Stimulated activated CD4-positive, alpha-beta T cell treated with anti-CD3 and anti-CD28 coated beads, TNF-alpha, amount 100 ng/mL, for 4 hours (primary cell): ENCODE results near the gene ART4.

Source experiments
- DNase-seq, 3 experiments: peaks; one replicate each; pipeline ENCODE4 v3.0.0-alpha.2; 2020; ENCODE audit warnings: low read depth in 3 of 3

ART4 gene

DNA sequence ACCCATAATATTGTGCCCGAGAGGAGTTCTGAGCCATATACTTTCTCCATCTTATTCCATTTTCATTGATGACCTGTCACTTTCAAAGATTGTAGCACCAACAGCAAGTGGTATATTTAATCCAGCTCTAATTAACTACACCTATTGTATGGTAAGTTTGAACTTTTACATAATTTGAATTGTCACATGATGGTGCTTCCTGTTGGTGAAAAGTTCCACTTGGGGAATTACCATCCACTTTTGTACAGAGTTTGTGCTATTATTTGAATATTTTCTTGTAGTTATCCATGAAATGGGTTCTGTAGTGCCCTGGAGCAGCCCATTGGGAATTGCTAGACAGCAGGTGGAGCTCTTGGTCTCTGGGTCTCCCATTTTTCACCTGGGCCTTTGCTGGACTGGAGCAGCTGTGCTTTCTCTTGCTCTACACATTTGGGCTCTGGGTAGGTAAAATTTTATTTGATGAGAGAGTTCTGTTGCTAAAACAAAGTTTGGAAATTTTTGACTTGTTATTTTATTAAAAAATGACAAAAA, 32.3 kb downstream of the ART4 start:
- no peak for DNase-seq

DNA sequence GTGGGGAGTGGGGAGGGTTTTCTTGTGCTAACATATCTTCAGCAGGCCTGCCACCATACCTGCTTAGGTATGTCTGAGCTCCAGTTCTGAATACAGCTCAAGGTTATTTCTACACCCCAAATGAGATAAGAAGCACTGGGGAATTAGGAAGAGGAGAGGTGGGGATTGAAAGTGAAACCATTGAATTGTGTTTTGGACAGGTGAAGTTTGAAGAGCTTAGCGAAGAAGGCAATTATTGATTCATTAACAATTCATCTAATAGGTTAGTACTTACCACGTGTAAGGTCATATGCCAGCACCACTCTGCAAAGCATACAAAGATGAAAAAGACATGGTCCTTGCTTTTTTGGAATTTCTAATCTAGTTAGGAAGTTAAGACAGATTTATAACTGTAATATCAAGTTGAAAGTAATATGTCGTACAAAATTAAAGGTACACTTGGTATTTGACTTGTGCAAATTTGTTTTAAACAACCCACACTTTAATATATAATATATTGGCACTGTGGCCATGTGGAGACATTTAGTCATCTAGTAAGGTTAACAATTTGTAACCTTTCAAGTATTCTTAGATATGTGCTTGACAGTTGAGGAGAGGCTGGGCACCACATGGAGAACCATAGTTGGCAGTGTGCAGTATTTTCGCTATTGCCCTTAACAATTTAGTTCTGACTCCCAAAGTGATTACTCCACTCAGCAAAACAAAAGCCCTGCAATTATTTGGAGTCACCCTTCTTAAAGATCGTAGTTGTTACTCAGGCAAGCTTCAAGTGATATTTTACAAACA, 33.0 kb downstream of the ART4 start:
- DNase-seq: no peak

DNA sequence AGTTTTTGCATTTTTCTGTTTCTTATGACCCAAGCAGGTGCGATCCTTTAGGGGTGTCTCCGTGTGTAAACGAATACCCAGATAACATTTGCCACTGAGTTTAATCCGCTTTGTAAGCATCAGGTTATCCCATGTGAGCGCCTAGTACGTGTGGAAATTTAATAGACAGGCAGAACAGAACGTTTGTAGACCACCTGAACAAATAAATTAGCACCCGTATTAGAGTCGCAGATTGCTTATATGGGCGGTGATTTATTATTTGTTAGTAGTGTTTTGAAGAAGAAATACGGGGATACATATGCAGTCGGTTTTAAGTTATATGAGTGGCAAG, 39.5 kb downstream of the ART4 start:
- DNase-seq: no peak

DNA sequence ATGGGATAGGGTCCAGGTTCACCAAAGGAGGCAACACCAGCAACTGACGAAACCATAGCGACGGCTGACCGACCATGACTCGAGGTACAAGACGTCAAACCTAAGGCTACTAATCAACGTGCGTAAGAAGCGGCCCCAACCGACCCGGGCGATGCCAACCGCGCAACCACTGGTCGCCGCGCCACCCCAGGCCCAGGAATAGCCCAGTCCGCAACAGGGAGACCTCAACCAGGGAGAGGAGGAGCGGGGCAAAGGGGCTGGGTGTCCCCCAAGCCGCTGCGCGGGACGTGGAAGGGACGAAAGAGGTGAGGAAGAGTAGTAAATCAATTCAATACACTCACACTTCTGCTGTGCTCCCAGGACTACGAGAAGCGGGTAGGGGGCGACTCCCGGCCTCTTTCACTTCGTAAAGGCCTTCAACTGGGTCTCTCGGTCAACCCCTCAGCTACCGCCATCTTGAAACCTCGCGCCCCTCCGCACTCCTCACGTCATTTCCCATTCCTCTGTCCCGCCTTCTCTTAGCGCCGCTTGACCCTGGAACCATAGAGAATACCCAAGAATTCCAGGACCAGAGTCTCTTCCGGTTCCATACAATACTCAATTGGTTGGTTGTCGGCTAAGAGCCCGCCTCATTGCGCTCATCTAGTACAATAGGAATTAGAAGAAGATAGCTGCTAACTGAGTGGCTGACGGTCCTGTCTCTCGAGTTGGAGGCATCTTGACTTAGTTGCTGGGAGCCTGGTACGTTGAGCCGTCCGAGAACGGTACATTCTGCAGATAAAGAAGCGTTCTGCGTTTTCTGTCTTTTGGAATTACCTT, 40.1 kb downstream of the ART4 start, which contains the start of the genes C12orf60 and WBP11:
C12orf60 (plus strand) TSS at position 660 of the 819 bp plus-strand sequence. CDS start 19,266 bp downstream, outside the sequence.
WBP11 (minus strand) TSS at position 468 of the 819 bp plus-strand sequence. CDS start 2,095 bp downstream, outside the sequence.
- DNase-seq: peak; percentile 65 to 79 (median 76)

DNA sequence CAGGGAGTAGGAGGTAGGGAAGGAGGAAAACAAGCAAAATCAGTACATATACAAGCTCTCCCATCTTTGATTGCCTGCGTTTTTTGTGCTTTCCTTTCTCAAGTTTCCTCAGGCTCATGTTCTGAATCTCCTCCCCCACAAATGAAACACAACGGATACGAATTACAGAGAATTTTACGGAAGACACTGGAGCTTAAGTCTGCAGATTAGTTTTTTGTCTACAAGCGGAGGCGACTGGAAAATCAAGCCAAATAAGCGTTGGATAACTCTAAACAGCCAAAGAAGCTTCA, 40.7 kb downstream of the ART4 start:
- no peak for DNase-seq

DNA sequence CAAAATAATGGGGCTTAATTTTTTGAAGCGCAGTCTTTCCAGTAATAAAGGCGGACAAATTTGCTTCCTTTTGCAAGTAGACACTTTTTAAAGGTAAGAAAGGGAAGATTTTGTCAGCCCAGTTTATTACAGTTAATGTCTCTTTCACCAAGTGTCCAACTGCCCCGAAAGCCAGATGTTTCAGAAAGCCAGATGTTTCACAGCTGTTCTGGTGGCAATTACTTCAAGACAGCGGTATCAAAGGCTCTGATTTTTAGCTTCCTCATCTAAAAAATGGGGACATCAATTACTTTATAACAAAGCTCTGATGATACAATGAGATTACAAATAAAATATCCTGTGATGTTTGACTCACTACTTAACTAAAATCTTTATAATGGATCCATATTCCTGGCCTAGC, 41.1 kb downstream of the ART4 start:
- DNase-seq: no peak

DNA sequence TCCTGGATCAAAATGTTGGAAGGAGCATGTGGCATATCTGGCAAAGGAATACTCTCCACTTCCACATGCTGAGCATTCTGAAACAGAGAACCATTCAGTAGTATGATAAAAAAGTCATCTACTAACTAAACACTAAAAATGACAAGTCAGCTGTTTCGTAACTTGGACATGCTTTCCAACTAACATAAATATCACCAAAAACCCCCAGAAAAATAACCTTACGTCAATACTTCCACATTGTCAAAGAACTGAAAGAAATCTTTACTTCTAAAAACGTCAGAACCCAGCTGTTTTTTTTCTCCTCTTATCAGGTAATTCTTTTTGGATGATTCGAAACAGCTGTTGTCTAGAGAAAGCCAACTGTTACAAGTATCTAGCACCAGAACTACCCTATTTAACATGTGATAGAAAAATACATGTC, 48.3 kb downstream of the ART4 start:
- no peak for DNase-seq

DNA sequence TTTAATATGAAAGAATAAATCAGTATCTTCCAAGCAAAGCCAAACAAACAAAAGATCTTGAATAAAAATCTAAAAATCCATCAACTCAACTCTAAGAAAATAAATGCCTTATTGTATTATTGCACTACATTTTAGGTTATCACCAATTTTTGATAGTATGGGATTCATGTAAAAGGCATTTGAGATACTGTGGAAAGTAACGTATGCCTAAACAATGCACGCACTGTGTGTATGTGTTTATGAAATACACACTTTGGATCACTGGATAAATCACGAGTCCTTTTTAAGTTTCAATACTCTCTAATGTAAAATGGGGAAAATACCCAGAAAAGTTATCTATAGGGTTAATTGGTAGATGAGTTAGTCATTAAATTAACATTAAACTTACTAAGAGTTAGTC, 57.8 kb downstream of the ART4 start:
- no peak for DNase-seq

DNA sequence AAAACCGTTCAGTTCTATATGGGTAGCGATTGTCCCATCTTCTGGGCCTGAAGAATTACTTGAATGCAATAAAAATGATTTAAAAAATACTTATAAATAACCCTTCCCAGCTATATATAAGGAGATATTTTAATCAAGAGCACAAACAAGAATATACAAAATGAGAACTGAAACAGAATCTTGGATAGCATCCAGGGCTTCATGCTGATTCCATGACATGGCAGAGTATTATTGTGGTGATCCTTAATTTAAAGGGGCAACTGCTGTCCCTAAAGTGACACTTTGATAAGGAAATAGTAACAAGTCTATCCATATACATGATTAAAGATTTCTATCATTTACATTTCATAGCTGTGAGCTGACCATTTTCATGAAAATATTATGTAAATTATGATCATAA, 58.9 kb downstream of the ART4 start:
- no peak for DNase-seq

DNA sequence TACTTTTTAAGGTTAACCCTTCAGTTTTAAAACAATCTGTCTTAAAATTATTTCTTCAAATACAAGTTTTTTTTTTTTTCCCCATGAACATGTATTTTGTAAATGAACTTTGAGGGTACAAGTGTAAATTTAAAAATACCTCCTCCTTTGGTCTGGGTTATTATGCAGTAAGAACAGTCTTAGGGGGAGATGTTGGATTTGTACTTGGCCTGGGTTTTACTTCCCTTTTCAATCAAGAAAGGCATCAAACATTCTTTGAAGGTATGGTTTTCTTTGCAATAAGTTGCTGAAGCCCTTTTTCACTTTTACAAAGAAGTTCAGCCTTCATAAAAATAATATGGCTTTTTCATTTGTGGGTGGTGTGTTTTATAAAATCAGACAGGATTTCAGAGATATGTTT, 60.6 kb downstream of the ART4 start:
- no peak for DNase-seq

DNA sequence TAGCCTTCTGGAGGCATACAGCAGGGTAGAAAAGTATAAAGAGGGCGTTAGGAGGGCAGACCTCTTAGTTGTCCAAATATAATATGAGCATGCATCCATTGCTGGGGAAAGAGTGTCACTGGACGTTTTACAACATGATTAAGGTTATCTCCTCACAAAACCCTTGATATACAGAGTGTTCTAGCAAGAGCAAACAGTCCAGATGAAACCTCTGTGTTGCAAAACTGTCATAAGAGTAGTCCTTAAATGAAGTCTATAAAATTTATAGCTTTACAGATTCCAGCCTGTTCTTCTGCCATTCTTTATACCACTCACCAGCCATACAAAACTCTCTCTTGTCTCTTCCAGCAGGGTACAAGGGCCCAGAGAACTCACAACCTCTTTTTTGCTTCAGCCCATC, 61.8 kb downstream of the ART4 start:
- DNase-seq: no peak

DNA sequence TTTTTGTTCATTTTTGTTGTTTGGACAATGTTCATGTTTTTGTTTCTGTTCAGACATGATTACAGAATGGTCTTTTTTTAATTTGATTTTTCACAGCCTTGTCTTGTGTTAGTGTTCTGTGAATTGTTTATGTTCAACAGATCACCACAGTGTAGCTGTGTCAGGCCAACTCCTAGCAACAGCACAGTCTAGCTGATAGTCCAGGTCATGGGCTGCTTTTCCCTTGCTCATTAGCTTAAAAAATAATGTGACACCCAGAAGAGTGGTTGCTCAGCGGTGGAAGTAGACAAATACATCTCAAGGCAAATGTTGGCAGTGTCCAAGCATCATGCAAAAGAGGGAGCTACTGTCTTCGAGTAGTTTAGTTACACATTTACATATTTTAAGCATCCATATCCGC, 62.5 kb downstream of the ART4 start:
- DNase-seq: no peak

DNA sequence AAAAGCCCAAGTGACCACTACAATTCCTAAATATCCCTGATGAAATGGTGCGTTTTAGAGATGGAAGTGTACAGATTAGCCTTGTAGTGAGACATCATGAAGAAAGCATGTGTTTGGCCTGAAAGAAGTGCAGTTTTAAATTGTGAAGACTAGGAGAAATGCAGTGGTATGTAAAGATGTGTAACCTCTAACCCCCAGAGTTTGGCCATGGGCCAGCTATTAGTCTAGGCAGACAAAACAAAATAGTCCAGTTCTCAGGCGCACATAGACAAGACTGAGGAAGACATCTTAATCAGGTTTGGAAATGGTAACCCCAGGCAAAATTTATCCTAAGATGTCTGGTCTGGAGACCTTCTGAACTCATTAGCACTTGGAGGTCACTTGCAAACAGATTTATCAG, 63.5 kb downstream of the ART4 start:
- DNase-seq: no peak

DNA sequence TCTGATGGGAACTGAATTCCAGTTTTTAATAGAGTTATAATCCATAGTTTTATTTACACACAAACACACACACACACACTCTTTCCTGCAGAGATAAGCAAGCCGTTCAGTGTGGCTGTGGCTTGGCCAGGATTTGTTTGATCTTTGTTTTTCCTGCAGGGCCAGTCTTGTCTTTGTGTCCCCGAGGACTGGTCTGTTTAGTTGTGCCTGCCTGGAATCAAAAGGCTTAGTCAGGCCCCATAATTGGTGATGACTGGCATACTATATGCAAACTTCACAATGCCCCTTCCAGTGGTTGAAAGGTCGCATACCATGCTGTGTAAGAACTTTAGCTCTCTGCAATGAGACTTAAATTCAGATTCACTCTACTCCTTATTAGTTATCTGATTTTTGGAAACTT, 66.1 kb downstream of the ART4 start:
- no peak for DNase-seq

DNA sequence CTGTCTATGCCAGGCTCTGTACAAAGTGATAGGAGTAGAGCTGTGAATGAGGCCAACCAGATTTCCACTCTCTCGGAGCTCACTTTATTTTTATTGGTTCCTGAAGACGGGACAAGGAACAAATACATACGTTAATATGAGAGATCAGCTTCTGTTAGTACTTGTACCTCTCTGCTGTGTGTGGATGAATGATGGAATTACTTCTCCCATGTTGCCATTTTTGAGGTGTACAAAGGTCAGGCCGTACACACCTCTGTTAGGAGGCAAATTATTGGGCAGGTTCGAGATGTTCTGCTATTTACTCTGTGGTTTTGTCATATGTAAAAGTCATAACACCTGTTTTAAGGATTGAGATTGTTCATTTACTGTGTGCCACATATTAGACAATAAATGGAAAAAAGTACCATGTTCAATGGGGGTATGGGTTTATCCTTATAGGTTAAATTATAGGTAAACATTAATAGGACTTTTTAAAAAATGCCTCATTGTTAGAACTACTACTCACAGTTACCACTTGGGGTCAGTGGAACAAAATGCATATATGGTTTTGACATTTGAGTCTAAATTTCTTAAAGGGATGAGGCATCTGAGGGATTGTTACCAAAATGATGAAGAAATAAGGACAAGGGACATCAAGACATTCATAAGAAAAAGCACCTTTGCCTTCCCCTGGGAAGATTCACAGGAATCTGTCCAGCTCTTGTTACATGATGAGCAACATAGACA, 66.9 kb downstream of the ART4 start:
- DNase-seq: no peak

DNA sequence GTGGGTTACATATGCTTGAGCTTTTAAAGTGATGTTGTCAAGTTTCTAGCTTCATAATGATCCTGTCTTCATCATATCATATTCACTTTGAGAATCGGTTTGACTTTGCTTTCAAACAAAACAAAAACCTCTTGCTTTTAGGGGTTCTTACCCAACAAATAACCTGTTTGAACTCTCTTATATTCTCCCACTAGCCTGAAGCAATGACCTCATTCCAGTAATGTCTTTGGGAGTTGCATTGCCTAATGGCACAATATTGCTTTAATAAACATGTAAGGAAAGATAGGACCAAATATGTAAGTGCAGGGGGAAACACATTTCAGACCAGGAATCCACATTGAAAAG, 67.7 kb downstream of the ART4 start:
- DNase-seq: no peak
